SH-SY5Y (cell line): Measurements from ENCODE around the gene RNASET2.

Experiments used
- GATA2 ChIP-seq: IDR thresholded peaks from 2 replicates; pipeline ENCODE4 v1.6.1; 2011; ENCODE audit warnings: mild to moderate bottlenecking, low read depth, low read length
- GATA3 ChIP-seq: IDR thresholded peaks from 2 replicates; pipeline ENCODE4 v1.6.1; 2011; ENCODE audit warnings: low read depth, mild to moderate bottlenecking, low read length, moderate library complexity

DNA sequence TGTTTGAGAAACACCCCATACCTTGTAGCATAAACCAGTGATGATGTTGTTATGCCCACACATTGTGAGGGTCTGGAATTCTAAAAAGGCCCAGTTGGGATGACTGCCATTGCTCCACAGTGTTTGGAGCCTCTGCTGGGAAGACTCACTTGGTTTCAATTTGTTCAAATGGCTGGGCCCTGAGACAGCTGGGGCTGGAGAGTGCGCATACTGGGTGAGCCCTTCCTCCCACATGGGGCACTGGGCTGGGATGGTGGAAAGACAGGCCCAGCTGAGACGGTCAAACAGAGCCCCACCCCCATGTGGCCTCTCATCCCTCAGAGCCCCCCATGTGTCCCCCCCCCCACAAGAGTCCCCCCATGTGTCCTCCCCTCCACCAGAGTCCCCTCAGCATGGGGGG, 20.3 kb upstream of the RNASET2 start:
- TF ChIP-seq GATA2 (no peak), GATA3 (no peak)
